H4 (cell line): ENCODE results near the gene TGFB3. TPM values are rescaled to one million over a fixed set of nuclear protein-coding genes. Genes with fewer than 3 reads are reported as not detected.

Experiments
- DNase-seq: peaks from one replicate; pipeline ENCODE4 v3.0.0-alpha.2; 2015; ENCODE audit warnings: low spot score
- total RNA-seq: library from RNA; depleted of rRNA; stranded (reverse); fragments of >200 nt; shearing (Covaris generic); gene quantifications from 2 replicates; pipeline ENCODE4 v1.2.3, GENCODE V29; 2014

Gene TGFB3
- total RNA-seq, 1 experiment from 2014 or later: 2.3 TPM

DNA sequence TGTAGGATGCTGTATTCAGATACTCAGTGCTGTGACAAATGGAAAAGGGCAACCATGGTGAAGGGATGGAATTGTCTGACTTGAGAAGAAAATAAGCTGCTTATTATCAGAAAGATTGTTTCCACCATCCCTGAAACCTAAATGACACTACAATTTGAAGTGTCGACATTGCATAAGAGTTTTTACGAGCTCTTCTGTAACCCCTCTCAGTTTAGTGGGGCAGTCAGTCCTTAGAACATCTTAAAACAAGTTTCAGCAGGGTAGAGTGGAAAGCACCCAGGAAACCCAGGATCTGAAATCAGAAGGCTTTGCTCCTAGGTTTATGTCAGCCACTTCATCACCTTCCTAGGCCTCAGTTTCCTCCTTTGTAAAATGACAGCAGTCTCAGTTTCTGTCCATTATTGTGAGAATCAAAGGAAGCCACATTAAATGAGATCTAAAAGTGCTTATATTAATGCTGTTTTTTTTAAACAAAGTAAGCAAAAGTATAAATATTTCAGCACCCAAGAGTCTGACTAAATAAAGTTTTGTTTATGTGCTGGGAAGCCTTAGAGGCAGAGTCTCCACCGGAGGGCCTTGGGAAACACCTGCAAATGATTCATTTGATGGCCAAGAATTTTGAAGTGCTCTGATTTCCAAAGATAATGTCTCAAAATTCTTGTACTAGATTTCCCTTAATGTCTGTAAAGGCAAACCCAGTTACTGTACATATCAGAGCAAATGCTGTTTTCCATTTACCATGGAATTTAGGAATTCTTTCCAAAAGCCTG, 5.6 kb upstream of the TGFB3 start:
- DNase-seq: no peak

DNA sequence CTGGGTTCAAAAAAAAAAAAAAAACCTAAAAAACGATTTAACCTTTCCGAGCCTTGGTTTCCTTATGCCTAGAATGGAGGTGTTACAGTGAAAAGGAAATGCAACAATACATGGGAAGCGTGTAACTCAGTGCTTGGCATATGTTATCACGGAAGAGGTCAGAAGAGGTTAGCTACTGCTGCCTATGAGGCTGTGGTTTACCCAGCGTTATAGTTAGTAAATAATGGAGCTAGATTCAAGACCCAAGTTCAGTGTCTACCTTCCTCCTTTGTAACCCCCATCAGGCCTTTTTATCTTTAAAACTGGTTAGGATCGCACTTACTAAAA, 4.6 kb upstream of the TGFB3 start:
- no peak for DNase-seq

- peak; percentile 74 for DNase-seq
Observed at GRCh38 chr14:75985618-75986438, 4.0 kb upstream of the TGFB3 start, which contains the start of gene IFT43. Gene IFT43 (plus strand): TSS chr14:75985763. CDS start chr14:75985787, 24 bp downstream.

GRCh38 chr14:75984674-75985073, 2.9 kb upstream of the TGFB3 start:
- no peak for DNase-seq

DNA sequence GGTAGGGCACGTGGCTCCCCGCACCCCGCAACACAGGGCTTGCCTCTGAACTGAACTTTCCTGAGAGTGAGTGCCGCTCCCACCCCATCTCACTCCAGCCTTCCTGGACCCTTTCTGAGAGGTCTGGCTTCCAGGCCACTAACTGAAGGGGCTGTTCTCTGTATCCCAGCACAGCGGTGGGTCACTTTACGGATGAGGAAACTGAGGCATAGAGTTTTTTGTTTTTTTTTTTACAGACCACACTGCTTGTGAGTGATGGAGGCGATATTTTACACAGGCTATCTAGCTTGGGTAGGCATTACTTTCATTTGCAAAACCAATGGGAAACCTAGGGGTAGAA, 1.2 kb upstream of the TGFB3 start:
- no peak for DNase-seq

- DNase-seq: peak; percentile 62
Observed at GRCh38 chr14:75982266-75983018, 647 bp upstream of the TGFB3 start.

GRCh38 chr14:75980856-75981255, 939 bp downstream of the TGFB3 start:
- DNase-seq: no peak

DNA sequence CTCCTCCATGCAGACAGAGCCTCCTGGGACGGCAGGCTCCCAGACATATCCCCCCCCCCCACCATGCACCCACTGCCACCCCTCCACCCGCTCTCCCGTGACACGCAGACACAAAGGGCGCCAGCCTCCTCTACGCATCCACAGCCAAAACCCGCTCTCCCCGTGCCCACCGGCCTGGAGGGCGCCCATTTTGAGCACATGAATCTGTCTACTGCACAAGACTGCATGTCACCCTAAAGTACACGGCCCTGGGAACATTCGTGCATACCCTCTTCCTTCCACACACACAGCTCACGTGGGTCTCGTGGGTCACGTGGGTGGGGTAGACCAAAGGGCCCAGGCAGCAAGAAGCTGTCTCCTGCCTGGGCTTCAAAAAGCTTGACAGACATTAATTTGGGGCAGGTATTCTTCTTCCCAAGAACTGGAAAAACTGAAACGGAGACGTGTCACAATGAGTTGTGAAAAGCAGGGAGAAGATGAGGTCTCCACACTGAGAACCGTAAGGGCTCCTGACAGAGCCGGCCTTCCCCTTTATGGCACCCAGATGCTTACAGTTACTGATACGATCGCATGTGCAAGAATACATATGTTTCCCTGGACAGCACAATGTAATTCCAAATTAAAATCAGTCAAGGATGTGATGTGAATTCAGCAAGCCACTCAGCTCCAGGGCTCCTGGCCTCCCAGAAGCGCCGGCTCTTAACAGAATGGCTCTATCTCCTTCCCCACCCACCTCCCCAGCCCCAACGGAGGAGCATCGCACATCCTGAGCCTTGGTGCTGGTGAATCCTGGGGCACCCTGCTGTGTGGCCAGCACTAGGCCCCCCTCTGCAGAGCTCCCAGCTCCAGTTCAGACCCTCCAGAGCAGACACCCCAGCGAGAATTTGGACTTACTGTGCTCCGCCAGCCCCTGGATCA, 1.9 kb downstream of the TGFB3 start:
- no peak for DNase-seq

GRCh38 chr14:75979071-75979571, 2.7 kb downstream of the TGFB3 start:
- peak; percentile 15 for DNase-seq

GRCh38 chr14:75978249-75978731, 3.5 kb downstream of the TGFB3 start:
- DNase-seq: no peak

GRCh38 chr14:75977582-75977943, 4.2 kb downstream of the TGFB3 start:
- no peak for DNase-seq

- no peak for DNase-seq
Observed at GRCh38 chr14:75976826-75977581, 4.8 kb downstream of the TGFB3 start.

- DNase-seq: no peak
Observed at GRCh38 chr14:75972801-75973421, 8.9 kb downstream of the TGFB3 start.

DNA sequence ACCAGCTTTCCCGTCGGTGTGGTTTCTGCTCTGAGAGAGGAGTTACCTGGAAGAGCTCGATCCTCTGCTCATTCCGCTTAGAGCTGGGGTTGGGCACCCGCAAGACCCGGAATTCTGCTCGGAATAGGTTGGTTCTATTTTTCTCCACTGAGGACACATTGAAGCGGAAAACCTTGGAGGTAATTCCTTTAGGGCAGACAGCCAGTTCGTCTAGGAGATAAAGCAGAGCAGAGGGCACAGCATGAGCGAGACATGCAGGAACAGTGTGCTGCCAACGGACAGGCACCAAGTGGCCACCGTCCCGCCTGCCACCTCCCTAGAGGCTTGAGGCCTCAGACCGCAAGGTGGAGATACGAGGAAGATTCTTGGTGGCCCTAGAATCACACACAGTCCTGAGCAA, 10.3 kb downstream of the TGFB3 start:
- no peak for DNase-seq

GRCh38 chr14:75970989-75971388, 10.8 kb downstream of the TGFB3 start:
- no peak for DNase-seq

- no peak for DNase-seq
Observed at GRCh38 chr14:75969891-75970290, 11.9 kb downstream of the TGFB3 start.

GRCh38 chr14:75969126-75969525, 12.7 kb downstream of the TGFB3 start:
- no peak for DNase-seq

DNA sequence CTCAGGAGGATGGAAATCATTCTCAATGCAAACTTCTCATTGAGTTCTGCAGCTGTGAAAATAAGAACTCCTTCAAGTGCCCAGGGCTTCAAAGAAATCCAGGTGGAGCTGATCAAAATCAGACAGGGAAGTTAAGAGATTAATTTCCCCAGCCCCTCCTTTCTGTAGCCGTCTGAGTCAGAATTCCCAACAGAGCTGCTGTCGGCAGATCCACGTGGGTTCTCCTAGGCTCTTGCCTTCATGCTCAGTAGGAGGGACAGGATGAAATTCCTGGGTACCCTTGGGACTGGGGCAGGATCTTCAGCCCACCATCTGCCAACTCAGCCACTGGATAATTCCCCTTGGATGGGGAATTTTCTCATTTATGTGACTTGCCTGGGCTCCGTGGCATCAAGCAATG, 13.3 kb downstream of the TGFB3 start:
- no peak for DNase-seq

DNA sequence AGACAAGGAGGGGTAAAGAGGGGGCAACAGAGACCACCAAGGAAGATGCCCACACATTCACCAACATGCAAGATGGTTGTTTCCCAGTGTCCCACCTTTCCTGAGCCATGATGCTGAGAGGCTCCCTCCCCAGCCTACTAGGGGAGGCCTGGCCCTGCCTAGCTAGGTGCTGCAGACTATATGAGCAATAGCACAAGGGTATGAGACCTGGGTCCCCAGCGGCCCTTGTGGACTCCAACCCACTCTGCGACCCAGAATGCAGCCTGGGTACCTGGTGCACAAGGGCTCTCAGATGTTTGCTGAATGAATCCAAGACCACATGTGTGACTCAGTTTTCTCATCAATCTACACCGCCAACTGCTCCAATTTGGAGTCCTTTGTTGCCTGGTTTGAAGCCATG, 13.9 kb downstream of the TGFB3 start:
- no peak for DNase-seq

DNA sequence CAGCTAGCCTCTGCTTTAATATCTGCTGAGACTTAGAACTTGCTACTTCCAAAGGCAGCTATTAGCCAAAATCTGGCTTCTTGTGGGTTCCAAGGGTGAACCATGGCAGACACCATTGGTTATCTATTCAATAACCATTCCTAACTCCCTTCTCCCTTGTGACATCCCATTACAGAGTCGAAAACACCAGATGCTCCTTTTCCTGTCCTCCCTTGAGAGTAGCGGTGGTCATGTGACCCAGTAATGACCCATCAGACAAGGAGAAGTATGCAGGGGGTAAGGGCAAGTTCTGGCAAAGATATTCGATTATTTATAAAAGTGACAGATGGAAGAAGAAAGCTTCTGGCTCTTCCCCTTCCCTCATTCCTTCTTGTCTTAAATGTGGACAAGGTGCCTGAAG, 20.1 kb downstream of the TGFB3 start:
- DNase-seq: no peak
